HG02678 (cell line): Measurements from ENCODE around the gene HMX1.

Experiments
- ATAC-seq: cut with Tn5 transposase; IDR thresholded peaks from one replicate; pipeline ENCODE4 v1.9.1; 2021; ENCODE audit warnings: mild to moderate bottlenecking, moderate library complexity; ENCODE audit not compliant: unreplicated experiment

The HMX1 gene

GRCh38 chr4:8857766-8858700, 13.6 kb downstream of the HMX1 start:
- no peak for ATAC-seq

GRCh38 chr4:8856835-8857621, 14.6 kb downstream of the HMX1 start:
- no peak for ATAC-seq

GRCh38 chr4:8855818-8856245, 15.8 kb downstream of the HMX1 start:
- no peak for ATAC-seq

- no peak for ATAC-seq
These were observed 16.7 kb downstream of the HMX1 start for GRCh38 chr4:8854931-8855330.

GRCh38 chr4:8854016-8854415, 17.6 kb downstream of the HMX1 start:
- ATAC-seq = no peak

GRCh38 chr4:8853249-8853648, 18.4 kb downstream of the HMX1 start:
- no peak for ATAC-seq

- no peak for ATAC-seq
These were observed 19.4 kb downstream of the HMX1 start for GRCh38 chr4:8852118-8852704.

- no peak for ATAC-seq
These were observed 20.1 kb downstream of the HMX1 start for GRCh38 chr4:8851321-8852117.

- no peak for ATAC-seq
These were observed 20.8 kb downstream of the HMX1 start for GRCh38 chr4:8850830-8851188.

- no peak for ATAC-seq
These were observed 21.4 kb downstream of the HMX1 start for GRCh38 chr4:8850074-8850829.

GRCh38 chr4:8849266-8850073, 22.2 kb downstream of the HMX1 start:
- ATAC-seq = no peak

- ATAC-seq = no peak
These were observed 23.0 kb downstream of the HMX1 start for GRCh38 chr4:8848507-8849265.

GRCh38 chr4:8847764-8848163, 23.9 kb downstream of the HMX1 start:
- no peak for ATAC-seq

GRCh38 chr4:8847331-8847730, 24.3 kb downstream of the HMX1 start:
- no peak for ATAC-seq

- ATAC-seq = no peak
These were observed 24.8 kb downstream of the HMX1 start for GRCh38 chr4:8846826-8847225.

- no peak for ATAC-seq
These were observed 25.5 kb downstream of the HMX1 start for GRCh38 chr4:8846046-8846720.

- ATAC-seq = no peak
These were observed 26.5 kb downstream of the HMX1 start for GRCh38 chr4:8844976-8845690.
